Endothelial cell of umbilical vein (primary cell): ENCODE results near the gene CD300LD. TPM values are rescaled to one million over a fixed set of nuclear protein-coding genes. Genes with fewer than 3 reads are reported as not detected.

Experiments
- BruUV-seq: library from RNA; stranded (reverse); fragments of 400-500 nt; replicated peaks from 2 replicates; lab custom pipeline; 2021; lab: Mats Ljungman, UMichigan
- CTCF ChIA-PET: fragments of 300-600, 350-600 bp; sonication (Branson Sonifier 250); formaldehyde crosslinking; loops from one replicate; lab custom pipeline; 2021; ENCODE audit warnings: antibody characterized with exemption, inconsistent platforms; lab: Charles Lee
- POLR2A ChIA-PET: fragments of 300-600, 350-600 bp; sonication (Branson Sonifier 250); formaldehyde crosslinking; loops from one replicate; lab custom pipeline; 2021; ENCODE audit warnings: antibody characterized with exemption, inconsistent platforms; lab: Charles Lee
- DNase-seq: peaks from one replicate; pipeline ENCODE4 v3.0.0-alpha.2; 2011; ENCODE audit warnings: low read depth, low spot score
- FAIRE-seq: peaks from 2 replicates; lab custom pipeline; 2011; peaks lifted over from hg19 to GRCh38; lab: Jason Lieb, UNC
- H2AFZ ChIP-seq: 2 replicates; pipeline ENCODE4 v1.6.0; 2012; ENCODE audit warnings: low read depth, low read length, control low read depth, inconsistent platforms
- H3K27ac ChIP-seq: 2 replicates; pipeline ENCODE4 v1.5.1; 2011; ENCODE audit warnings: low read depth, mild to moderate bottlenecking, control low read depth, low read length, moderate library complexity; ENCODE audit not compliant: insufficient read depth
- H3K27me3 ChIP-seq, 2 experiments: 2 replicates each; pipeline versions ENCODE4 v1.6.0 to v1.6.1; 2011; ENCODE audit warnings: low read length in 2 of 2, mixed read lengths in 1 of 2; ENCODE audit not compliant: control insufficient read depth in 2 of 2, insufficient read depth in 2 of 2
- H3K36me3 ChIP-seq, 2 experiments: 2 replicates in 1 of 2; 3 replicates in 1 of 2; pipeline ENCODE4 v1.5.1; 2011; ENCODE audit warnings: low read length in 2 of 2, mild to moderate bottlenecking in 1 of 2, moderate library complexity in 1 of 2; ENCODE audit not compliant: control insufficient read depth in 2 of 2, insufficient read depth in 2 of 2; ENCODE audit errors: extremely low read depth in 1 of 2
- H3K4me1 ChIP-seq: 3 replicates; pipeline ENCODE4 v1.5.1; 2011; ENCODE audit warnings: mild to moderate bottlenecking, low read length; ENCODE audit not compliant: control insufficient read depth, insufficient read depth; ENCODE audit errors: extremely low read depth
- H3K4me2 ChIP-seq: 2 replicates; pipeline ENCODE4 v1.6.1; 2011; ENCODE audit warnings: low read length, control low read depth, mixed read lengths; ENCODE audit not compliant: insufficient read depth
- H3K4me3 ChIP-seq, 3 experiments: fragments of 200-600 bp in 1 of 3; sonication (generic), shearing (Covaris generic) in 1 of 3; replicated peaks in 1 of 3; 2 replicates each; pipeline ENCODE4 v1.5.1; 2011 to 2016; ENCODE audit warnings: control low read depth in 3 of 3, low read length in 3 of 3, mild to moderate bottlenecking in 2 of 3, inconsistent platforms in 1 of 3, low read depth in 1 of 3, moderate library complexity in 1 of 3; ENCODE audit not compliant: insufficient read depth in 1 of 3
- H3K79me2 ChIP-seq: 2 replicates; pipeline ENCODE4 v1.6.0; 2012; ENCODE audit warnings: low read length, inconsistent platforms; ENCODE audit not compliant: control insufficient read depth, insufficient read depth
- H3K9ac ChIP-seq: replicated peaks from 2 replicates; pipeline ENCODE3; 2011; ENCODE audit warnings: low read length, control low read depth; ENCODE audit not compliant: insufficient read depth; ENCODE audit errors: extremely low read depth
- H3K9me1 ChIP-seq: replicated peaks from 3 replicates; pipeline ENCODE4 v1.6.0; 2011; ENCODE audit warnings: mild to moderate bottlenecking, low read length; ENCODE audit not compliant: control insufficient read depth, insufficient read depth; ENCODE audit errors: extremely low read depth
- H3K9me3 ChIP-seq: replicated peaks from 2 replicates; pipeline ENCODE4 v1.5.1; 2012; ENCODE audit warnings: low read length, inconsistent platforms; ENCODE audit not compliant: control insufficient read depth, insufficient read depth
- H4K20me1 ChIP-seq: replicated peaks from 2 replicates; pipeline ENCODE3; 2011; ENCODE audit warnings: mild to moderate bottlenecking, low read length; ENCODE audit not compliant: control insufficient read depth, insufficient read depth; ENCODE audit errors: extremely low read depth
- EZH2 ChIP-seq: IDR thresholded peaks from 2 replicates; pipeline ENCODE4 v1.6.1; 2012; ENCODE audit warnings: borderline replicate concordance, low read depth, mild to moderate bottlenecking, moderate library complexity, low read length, inconsistent platforms; ENCODE audit not compliant: severe bottlenecking
- FOS ChIP-seq: IDR thresholded peaks from 2 replicates; pipeline ENCODE4 v1.6.1; 2011; ENCODE audit warnings: mild to moderate bottlenecking, low read length, moderate library complexity, borderline replicate concordance; ENCODE audit not compliant: insufficient read depth
- GATA2 ChIP-seq: IDR thresholded peaks from 2 replicates; pipeline ENCODE4 v1.7.0; 2011; ENCODE audit warnings: low read depth, mild to moderate bottlenecking, moderate library complexity, mixed read lengths, low read length; ENCODE audit not compliant: insufficient read length, insufficient read depth
- JUN ChIP-seq: IDR thresholded peaks from 2 replicates; pipeline ENCODE4 v1.6.1; 2011; ENCODE audit warnings: borderline replicate concordance, low read depth; ENCODE audit not compliant: insufficient read length, insufficient read depth
- MAX ChIP-seq: IDR thresholded peaks from 2 replicates; pipeline ENCODE4 v1.6.1; 2011; ENCODE audit not compliant: insufficient read depth, insufficient read length
- MYC ChIP-seq: IDR thresholded peaks from one replicate; pipeline ENCODE4 v1.6.1; 2011; ENCODE audit warnings: mild to moderate bottlenecking, low read depth, low read length
- POLR2A ChIP-seq: IDR thresholded peaks from 2 replicates; pipeline ENCODE4 v1.6.1; 2012; ENCODE audit warnings: low read depth, mild to moderate bottlenecking, control low read depth, low read length
- POLR2AphosphoS5 ChIP-seq: IDR thresholded peaks from 2 replicates; pipeline ENCODE4 v1.6.1; 2012; ENCODE audit warnings: low read depth, mild to moderate bottlenecking, control low read depth, low read length, moderate library complexity; ENCODE audit not compliant: insufficient read depth
- dilution Hi-C: fragments of 300-500 bp; cut with MboI; formaldehyde crosslinking; loops from one replicate; pipeline ENCODE4 v1.15.0; 2019; ENCODE audit warnings: low sequenced_read_pairs; ENCODE audit not compliant: extremely low pct_ligation_motif_present
- intact Hi-C: fragments of 100-400 bp; cut with micrococcal nuclease; formaldehyde crosslinking; loops from one replicate; pipeline ENCODE4 v1.10.0; 2022
- polyA plus RNA-seq, 4 experiments: library from polyadenylated mRNA; depleted of rRNA in 3 of 4; stranded (reverse) in 3 of 4; unstranded in 1 of 4; fragments of >200 nt; gene quantifications; 2 replicates each; pipeline versions ENCODE4 v1.2.1 to v1.2.3, GENCODE V29; 2011 to 2012; ENCODE audit warnings: missing spikeins in 1 of 4
- total RNA-seq: library from RNA; stranded (reverse); gene quantifications from 2 replicates; pipeline ENCODE4 v1.2.3, GENCODE V29; 2021
- TF ChIP-seq, protein P1 (sequence below), 2 donors: IDR thresholded peaks; 1 replicate in 1 of 2; 2 replicates in 1 of 2; pipeline ENCODE4 v1.5.1; 2011; ENCODE audit warnings: low read length in 2 of 2, mild to moderate bottlenecking in 2 of 2, moderate library complexity in 2 of 2, control low read depth in 1 of 2, inconsistent platforms in 1 of 2, low read depth in 1 of 2; ENCODE audit not compliant: insufficient read depth in 1 of 2; ENCODE audit errors: extremely low read depth in 1 of 2

CD300LD gene
- total and polyA plus RNA-seq, 2 donors (not counting 3 experiments of a cell fraction or from before 2014, with no cell fraction given), result not detected

GRCh38 chr17:74612046-74612445 lies 20.0 kb upstream of the CD300LD start:
- dilution Hi-C loops, result no loop called here
- BruUV-seq, result no TSS peak

More at GRCh38 chr17:74612046-74612445, 20.0 kb upstream of the CD300LD start:
- H3K9me3 ChIP-seq, result no peaks in the 10 kb centered on the region
- H2AFZ ChIP-seq, result no peak overlapping the region
- no peak overlapping the region for H3K27ac ChIP-seq
- no peak overlapping the region for H3K4me3 ChIP-seq
- ChIA-PET POLR2A (no interaction called here), CTCF (interaction anchor here (0.9 kb wide), 1 partner anchor 14 kb away, joined by 3 read pairs; no protein-coding TSS in a partner anchor)
- intact Hi-C loops, result no loop called here
- H3K27me3 ChIP-seq, result no peaks in the 10 kb centered on the region
- H4K20me1 ChIP-seq, result no peaks in the 10 kb centered on the region
- FAIRE-seq (no peak), DNase-seq (no peak)
- H3K9me1 ChIP-seq, result no peaks in the 10 kb centered on the region
- TF ChIP-seq, protein P1, sequence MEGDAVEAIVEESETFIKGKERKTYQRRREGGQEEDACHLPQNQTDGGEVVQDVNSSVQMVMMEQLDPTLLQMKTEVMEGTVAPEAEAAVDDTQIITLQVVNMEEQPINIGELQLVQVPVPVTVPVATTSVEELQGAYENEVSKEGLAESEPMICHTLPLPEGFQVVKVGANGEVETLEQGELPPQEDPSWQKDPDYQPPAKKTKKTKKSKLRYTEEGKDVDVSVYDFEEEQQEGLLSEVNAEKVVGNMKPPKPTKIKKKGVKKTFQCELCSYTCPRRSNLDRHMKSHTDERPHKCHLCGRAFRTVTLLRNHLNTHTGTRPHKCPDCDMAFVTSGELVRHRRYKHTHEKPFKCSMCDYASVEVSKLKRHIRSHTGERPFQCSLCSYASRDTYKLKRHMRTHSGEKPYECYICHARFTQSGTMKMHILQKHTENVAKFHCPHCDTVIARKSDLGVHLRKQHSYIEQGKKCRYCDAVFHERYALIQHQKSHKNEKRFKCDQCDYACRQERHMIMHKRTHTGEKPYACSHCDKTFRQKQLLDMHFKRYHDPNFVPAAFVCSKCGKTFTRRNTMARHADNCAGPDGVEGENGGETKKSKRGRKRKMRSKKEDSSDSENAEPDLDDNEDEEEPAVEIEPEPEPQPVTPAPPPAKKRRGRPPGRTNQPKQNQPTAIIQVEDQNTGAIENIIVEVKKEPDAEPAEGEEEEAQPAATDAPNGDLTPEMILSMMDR (IDR thresholded peaks at IDR 0.05; ENCODE audit: extremely low read depth in 1 of 2, insufficient read depth in 1 of 2, low read depth in 1 of 2, low read length in 2 of 2), result no peak
- TF ChIP-seq EZH2 (no peak), POLR2AphosphoS5 (no peak), MYC (no peak), POLR2A (no peak), JUN (no peak), MAX (no peak), FOS (no peak), GATA2 (no peak)
- H3K79me2 ChIP-seq, result no peaks in the 10 kb centered on the region
- H3K4me1 ChIP-seq, result no peaks in the 10 kb centered on the region
- H3K36me3 ChIP-seq, result no peaks in the 10 kb centered on the region
- H3K9ac ChIP-seq, result no peak overlapping the region
- no peak overlapping the region for H3K4me2 ChIP-seq
